ENCODE measurements around the gene ZNF425.
A peak's percentile ranks its signal among the peaks of the same experiment; 100 is the strongest.

Gene ZNF425

DNA sequence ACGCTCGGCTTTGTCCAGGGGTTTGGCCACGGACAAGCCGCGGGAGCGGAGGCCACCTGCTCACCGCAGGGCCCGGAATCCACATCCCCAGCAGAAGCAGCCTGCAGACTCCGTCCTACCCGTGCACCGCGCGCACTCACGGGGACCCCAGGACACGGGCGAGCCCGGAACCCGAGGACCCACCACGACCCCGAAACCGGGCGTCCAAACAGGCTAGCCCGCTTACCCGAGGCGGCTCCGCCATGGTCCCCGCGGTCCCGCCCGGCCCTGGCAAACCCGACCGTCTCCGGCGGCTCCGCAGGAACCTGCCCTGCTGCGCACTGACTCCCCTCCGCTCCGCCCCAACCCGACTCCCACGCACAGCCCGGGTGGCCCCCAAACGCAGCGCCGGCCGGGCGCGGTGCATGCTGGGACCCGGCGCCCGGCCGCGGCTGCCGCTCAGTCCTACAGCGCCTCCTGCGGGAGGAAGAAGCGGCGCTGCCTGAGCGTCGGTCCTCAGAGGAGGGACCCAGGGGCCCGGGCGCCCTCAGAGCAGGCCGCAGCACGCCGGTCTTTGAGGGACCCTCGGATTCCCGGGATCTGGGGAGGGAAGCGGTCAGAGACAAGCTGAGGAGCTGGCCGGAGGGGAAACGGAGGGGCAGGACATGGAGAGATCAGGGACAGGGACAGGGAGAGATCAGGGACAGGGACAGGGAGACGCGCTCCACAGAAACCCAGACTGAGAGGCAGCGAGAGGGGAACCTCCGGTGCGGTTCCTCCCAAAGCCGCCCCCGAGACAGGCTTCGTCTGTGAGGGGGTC lies 35.5 kb downstream of the ZNF425 start, which contains the start of gene ZNF786:
Gene ZNF786 (minus strand): TSS at position 322 of the 799 bp plus-strand sequence. CDS start 78 bp downstream, at position 244.
- H3K4me3 ChIP-seq (ENCODE audit: low read depth, low read length) = peak within 1 kb of the TSS; percentile 71
- peak; percentile 27 for DNase-seq (ENCODE audit: low read depth)
- TF ChIP-seq, protein P1, sequence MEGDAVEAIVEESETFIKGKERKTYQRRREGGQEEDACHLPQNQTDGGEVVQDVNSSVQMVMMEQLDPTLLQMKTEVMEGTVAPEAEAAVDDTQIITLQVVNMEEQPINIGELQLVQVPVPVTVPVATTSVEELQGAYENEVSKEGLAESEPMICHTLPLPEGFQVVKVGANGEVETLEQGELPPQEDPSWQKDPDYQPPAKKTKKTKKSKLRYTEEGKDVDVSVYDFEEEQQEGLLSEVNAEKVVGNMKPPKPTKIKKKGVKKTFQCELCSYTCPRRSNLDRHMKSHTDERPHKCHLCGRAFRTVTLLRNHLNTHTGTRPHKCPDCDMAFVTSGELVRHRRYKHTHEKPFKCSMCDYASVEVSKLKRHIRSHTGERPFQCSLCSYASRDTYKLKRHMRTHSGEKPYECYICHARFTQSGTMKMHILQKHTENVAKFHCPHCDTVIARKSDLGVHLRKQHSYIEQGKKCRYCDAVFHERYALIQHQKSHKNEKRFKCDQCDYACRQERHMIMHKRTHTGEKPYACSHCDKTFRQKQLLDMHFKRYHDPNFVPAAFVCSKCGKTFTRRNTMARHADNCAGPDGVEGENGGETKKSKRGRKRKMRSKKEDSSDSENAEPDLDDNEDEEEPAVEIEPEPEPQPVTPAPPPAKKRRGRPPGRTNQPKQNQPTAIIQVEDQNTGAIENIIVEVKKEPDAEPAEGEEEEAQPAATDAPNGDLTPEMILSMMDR (IDR thresholded peaks at IDR 0.05; ENCODE audit: control insufficient read depth, extremely low read depth, insufficient read depth) = peak; percentile 96

DNA sequence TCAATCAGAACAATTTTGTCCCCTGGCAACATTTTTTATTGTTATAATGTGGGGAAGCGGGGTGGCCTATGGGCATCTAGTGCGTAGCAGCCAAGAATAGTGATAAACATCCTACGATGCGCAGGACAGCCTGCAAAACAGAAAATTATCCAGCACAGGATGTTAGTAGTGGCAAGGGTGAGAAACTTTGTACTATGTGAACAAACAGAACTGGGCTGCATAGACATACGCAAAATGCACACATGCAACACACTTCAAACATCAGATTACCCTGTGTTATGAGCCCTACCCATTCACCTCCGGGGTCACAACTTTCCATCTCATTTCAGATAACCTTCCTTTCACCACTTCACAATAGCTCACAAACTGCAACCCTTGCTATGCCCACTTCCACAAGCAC lies 38.7 kb downstream of the ZNF425 start:
- TF ChIP-seq, protein P1 (IDR thresholded peaks at IDR 0.05; ENCODE audit: control insufficient read depth, extremely low read depth, insufficient read depth) = no peak

DNA sequence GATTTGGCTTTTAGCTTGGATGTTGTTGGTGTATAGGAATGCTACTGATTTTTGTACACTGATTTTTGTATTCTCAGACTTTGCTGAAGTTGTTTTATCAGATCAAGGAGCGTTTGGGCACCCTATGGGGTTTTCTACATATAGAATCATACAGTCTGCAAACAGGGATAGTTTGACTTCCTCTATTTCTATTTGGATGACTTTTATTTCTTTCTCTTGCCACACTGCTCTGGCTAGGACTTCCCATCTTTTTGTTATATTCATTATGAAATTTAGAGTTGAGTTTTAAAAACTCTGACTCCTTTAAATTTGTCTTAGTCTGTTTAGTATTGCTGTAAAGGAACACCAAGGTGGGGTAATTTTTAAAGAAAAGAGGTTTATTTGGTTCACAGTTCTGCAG lies 40.3 kb downstream of the ZNF425 start:
- DNase-seq (ENCODE audit: low read depth) = no peak
- H3K4me3 ChIP-seq (ENCODE audit: low read depth, low read length) = no peak overlapping the region
- TF ChIP-seq, protein P1 (IDR thresholded peaks at IDR 0.05; ENCODE audit: control insufficient read depth, extremely low read depth, insufficient read depth) = no peak

More for the DNA sequence above, 38.7 kb downstream of the ZNF425 start:
- DNase-seq (ENCODE audit: low read depth) = no peak
- no peak overlapping the region for H3K4me3 ChIP-seq (ENCODE audit: low read depth, low read length)

DNA sequence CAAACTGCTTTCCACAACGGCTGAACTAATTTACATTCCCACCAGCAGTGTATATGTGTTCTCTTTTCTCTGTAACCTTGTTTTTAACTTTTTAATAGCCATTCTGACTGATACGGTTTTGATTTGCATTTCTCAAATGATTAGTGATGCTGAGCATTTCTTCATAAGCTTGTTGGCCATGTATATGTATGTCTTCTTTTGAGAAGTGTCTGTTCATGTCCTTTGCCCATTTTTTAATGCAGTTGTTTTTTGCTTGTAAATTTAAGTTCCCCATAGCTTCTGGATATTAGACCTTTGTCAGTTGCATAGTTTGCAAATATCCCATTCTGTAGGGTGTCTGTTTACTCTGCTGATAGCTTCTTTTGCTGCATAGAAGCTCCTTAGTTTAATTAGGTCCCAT lies 41.7 kb downstream of the ZNF425 start:
- H3K4me3 ChIP-seq (ENCODE audit: low read depth, low read length) = no peak overlapping the region
- TF ChIP-seq, protein P1 (IDR thresholded peaks at IDR 0.05; ENCODE audit: control insufficient read depth, extremely low read depth, insufficient read depth) = no peak
- DNase-seq (ENCODE audit: low read depth) = no peak

DNA sequence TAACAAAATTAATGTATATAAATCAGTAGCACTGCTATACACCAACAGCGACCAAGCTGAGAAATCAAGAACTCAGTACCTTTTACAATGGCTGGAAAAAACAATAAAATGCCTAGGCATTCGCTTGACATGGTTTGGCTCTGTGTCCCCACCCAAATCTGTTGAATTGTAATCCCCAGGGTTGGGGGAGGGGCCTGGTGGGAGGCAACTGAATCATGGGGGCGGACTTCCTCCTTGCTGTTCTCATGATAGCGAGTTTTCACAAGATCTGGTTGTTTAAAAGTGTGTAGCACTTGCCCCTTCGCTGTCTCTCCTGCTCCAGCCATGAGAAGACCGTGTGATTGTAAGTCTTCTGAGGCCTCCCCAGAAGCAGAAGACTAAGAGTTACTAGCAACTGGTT lies 44.2 kb downstream of the ZNF425 start:
- TF ChIP-seq, protein P1 (IDR thresholded peaks at IDR 0.05; ENCODE audit: control insufficient read depth, extremely low read depth, insufficient read depth) = no peak
- no peak for DNase-seq (ENCODE audit: low read depth)
- H3K4me3 ChIP-seq (ENCODE audit: low read depth, low read length) = no peak overlapping the region

DNA sequence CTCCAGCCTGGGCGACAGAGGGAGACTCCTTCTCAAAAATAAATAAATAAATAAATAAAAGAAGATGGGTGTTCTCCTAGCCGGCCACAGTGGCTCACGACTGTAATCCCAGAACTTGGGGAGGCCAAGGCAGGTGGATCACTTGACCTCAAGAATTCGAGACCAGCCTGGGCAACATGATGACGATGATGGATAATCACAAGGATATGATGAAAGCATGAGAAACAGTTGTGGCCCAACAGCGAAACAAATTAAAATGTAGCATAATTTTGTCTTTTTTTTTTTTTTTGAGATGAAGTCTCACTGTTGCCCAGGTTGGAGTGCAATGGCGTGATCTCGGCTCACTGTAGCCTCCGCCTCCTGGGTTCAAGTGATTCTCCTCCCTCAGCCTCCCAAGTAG lies 48.5 kb downstream of the ZNF425 start:
- DNase-seq (ENCODE audit: low read depth) = no peak
- TF ChIP-seq, protein P1 (IDR thresholded peaks at IDR 0.05; ENCODE audit: control insufficient read depth, extremely low read depth, insufficient read depth) = no peak
- H3K4me3 ChIP-seq (ENCODE audit: low read depth, low read length) = no peak overlapping the region

DNA sequence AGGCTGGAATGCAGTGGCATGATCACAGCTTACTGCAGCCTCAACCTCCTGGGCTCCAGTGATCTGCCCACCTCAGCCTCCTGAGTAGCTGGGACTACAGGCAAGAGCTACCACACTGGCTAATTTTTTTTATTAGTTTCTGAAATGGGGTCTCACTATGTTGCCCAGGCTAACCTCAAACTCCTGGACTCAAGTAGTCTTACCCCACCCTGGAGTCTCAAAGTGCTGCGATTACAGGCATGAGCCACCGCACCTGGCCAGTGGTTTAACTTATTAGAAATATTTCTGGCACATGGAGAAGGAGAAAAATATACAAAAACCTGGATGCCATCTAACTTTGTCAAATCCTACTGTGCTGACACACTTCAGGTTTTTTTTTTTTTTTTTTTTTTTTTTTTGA lies 50.8 kb downstream of the ZNF425 start:
- TF ChIP-seq, protein P1 (IDR thresholded peaks at IDR 0.05; ENCODE audit: control insufficient read depth, extremely low read depth, insufficient read depth) = no peak
- DNase-seq (ENCODE audit: low read depth) = no peak
- no peak overlapping the region for H3K4me3 ChIP-seq (ENCODE audit: low read depth, low read length)

Data from LNCaP clone FGC (cell line).